Amygdala (tissue), 56 donors: ENCODE results near the gene TBC1D22A.

ENCODE experiments used
- DNase-seq, 56 donors: peaks; one replicate each; lab custom pipeline; 2025; lab: John Stamatoyannopoulos, UW

Gene TBC1D22A

DNA sequence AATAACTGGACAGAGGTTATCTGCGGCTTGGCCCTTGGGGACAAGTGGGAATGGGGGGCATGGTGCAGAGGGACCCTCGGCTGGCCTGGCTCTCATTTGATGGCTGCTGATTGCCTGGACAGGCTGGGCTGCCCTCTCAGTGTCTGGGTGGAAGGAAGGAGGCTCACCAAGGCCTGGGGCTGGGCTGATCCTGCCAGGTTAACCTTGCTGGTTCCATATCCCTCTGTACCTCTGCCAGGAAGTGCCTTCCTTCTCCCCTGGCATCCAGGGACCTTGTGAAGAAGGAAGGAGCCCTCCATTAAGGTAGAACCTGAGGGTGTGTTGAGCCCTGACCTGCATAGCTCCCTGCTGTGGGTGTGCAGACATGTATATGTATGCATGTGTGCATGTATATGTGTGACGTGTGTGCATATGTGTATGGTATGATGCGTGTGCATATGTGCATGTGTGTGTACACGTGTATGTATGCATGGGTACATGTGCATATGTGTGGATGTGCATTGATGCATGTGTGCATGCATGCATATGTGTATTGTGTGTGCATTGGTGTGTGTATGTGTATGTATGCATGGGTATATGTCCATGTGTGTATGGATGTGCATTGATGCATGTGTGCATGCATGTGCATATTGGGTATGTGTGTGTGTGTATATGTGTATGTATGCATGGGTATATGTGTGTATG lies 433.9 kb downstream of the TBC1D22A start:
- DNase-seq: no peak

DNA sequence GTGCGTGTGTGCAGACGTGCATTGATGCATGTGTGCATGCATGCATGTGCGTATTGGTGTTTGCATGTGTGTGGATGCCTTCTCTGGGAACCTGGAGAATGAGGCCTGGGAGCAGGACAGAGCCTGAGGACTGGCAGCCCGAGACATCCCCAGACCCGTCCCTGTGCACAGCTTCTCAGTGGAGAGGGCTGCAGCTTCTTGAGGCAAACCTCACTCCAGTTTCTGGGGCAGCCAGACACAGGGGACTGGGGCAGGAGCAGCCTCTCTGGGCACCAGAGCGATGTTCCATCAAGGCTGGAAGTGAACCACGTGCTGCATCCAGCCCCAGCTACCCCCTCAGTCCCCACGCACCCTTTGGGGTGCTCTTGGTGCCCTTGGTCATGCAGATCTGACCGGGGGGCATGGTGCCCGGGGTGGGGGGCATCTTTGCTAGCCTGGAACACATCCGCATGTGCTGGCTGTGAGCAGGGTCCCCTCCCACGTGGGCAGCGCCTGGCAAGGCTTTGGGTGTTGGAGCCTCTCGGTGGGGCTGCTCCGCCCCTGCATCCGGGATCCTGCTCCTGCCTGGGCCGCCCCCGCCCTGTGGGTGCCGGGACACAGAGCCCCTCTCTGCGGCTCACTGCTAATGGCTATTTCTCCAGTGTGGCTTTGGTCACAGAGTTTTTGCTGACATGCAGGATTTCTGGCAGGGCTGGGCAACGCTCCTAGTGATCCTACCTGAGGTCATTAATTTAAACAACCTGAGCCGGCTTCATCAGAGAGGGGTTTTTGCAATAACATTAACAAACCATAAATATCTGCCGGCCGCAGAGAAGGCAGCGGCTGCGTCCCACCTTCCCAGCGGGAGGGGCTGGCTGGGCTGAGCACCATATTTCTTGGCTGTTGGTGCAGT lies 434.7 kb downstream of the TBC1D22A start:
- DNase-seq: no peak

DNA sequence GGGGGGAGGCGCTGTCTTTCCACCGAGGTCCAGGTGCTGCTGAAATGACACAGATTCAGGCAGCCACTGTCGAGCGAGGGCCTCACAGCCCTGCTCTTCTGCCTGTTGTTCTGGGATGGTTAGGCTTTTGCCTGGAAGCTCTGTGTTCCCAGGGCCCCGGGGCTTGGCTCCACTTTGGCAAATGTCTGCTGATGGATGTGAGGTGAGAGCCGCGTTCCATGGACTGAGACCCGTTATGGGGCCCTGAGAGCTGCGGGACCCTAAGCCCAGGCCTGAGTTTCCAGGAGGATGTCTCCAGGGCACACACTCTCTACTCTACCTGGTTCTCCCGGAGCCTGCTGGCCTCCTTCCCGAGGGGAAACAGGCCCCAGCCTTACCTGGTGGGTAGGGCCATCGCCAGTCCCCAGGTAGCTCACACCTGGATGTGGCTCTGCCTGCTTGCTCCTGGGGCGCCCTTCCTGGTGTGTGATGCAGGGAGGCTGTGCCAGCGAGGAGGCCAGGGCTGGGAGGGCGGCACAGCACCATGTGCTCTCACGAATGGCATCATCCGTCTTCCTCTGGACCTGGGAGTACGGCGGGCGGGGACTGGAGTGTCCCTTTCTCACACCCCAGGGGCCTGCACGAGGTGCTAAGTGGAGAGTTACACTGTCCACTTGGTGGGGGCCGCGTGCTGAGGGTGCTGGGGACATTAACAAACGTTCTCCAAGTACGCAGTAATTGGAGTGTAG lies 435.5 kb downstream of the TBC1D22A start:
- no peak for DNase-seq

DNA sequence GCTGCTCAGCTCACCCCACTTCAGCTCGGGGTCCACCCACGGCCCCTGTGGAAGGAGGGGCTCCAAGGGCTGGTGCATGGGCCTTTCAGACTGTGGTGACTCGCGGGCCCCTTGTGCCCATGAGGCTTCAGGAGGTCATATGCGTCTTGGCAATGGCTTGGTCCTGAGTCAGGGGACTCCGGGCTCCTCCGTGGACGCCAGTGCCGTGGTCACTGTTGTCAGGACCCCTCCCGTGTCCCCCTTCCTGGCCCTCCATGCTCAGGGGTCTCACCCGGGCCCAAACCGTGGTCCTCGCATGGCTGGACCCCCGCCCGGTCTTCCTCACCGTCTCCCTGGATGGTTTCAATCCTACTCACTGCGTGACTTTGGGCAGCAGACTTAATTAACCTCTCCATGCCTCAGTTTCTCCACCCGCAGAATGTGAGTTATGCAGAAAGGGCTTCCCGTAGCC lies 436.4 kb downstream of the TBC1D22A start:
- no peak for DNase-seq

DNA sequence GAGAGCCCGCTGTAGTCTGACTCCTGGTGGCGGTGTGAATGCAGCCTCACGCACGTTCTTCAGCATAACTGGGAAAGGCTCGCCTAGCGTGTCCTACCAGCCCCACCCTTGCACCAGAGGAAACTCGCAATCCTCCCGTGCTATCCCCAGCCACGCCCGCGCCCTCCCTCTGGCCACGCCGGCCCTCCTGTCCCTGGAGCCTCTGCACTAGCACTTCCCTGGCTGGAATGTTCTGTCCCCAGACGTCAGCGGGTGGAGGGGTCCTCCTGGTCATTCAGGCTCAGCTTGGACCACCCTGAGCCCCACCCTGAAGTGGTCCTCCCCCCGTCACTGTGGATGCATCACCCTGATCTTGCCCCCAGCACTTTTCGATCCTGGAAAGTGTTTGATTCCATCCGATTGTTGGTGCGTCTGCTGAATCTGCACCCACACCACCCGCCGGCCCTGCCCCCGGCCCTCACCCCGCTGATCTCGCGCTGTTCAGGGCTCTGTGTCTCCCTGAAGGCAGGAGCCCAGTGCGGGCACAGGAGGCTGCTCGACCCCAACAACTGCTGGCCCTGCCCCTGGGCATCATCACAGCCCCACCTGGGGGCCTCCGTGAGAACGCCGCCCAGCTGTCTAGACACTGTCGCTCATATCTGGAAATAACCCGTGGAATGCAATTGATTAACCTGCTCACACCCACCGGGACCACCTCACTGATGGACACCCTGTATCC lies 437.0 kb downstream of the TBC1D22A start:
- DNase-seq: no peak

DNA sequence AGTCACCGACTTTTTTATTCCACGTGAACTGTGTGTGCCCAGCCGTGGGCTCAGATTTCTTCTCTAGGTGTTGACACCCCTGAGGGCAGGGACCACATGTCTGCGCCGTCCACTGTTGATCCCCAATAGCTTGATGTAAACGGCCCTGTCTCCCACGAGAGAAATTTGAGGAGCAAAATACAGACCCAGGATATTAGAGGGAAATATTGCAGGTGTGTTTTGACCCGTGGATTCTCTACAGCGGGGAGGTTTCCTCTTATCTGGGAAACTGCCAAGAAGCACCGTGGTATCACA lies 437.5 kb downstream of the TBC1D22A start:
- DNase-seq: no peak

DNA sequence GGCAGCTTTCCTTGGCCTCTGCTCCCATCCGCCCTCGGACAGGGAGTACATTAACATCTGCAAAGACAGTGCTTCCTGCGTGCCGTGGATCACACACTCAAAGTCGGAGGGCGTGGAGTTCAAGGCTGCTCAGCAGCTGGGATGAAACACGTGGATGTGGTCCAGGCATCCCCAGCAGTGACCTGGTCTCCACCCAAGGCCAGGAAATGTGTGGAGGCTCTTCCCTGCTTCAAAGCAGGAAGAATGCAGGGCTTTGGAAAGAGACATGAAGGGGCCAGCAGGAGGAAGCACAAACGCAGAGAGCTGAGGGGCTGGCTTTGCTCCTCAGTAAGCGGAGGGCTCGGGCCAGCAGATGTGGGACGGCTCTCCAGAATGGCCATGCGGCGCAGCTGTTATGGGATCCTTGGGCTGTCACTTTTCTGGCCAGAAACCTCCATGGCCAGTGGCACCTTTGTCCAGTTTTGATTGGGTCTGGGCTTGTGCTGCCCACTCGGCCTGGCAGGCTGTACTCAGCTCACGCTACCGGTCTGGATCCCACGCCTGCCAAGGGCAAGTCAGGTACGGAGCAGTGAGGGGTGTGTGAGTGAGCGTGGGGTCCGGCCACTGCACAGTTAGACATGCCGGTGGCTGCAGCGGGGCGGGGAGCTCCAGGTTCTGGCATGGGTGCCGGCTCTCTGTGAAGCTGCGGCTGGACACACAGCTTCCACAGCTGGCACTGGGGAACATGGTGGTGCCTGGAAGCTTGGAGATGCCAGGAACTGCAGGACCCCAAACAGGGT lies 438.0 kb downstream of the TBC1D22A start:
- no peak for DNase-seq

GRCh38 chr22:47201186-47201995 lies 438.9 kb downstream of the TBC1D22A start:
- DNase-seq: no peak

GRCh38 chr22:47201996-47202818 lies 439.8 kb downstream of the TBC1D22A start:
- no peak for DNase-seq

DNA sequence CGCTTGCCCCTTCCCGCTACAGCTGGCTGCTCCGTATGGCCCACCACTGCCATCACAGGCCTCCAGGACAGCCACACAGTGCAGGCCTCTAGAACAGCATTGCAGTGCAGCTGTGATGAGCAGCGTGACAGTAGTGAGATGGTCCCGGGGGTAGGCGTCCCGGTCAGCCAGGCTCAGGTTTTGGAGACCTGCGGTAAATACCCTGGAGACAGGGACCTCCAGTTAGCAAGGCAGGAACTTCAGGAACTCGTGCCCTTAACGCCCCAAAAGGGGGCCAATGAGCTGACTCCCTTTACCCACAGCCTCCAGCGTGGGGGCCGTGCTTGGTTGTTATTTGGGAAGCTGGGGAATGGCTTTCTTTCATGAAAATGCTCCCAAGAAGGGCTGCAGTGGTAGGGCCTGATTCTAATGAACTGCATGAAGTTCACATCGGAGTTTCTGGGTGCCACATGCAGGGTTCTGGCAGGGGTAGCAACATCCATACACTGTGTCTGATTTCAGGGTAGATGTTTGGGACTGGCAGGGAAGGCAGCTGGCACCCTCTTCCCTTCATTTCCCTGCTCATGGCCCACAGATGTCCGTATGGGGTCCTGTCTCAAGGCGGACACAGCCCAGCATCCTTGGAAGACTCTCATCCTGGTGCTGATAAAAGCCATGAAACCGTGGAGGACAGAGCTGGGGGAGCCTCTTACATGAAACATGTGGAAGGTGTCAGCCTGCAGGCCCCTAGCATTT lies 440.5 kb downstream of the TBC1D22A start:
- no peak for DNase-seq

DNA sequence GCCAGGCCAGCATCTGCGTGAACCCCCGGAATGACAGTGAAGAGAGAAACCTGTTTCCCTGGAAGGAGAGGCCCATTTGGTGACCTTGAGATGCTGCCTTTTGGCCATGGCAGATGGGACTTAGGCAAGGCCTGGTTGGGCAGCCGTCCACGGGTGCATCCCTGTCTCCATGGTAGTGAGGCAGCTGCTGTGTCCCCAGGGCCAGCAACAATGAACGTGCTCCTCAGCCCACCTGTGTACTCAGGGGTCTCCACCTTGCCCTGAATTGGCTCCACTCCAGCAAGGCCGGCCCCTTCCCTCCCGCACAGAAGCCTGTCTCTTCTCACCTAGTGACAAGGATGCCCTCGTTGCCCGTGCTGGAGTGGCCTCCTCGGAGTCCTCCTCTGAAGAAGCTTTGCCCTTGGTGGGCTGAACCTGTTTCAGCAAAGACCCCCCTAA lies 441.1 kb downstream of the TBC1D22A start:
- DNase-seq: no peak

GRCh38 chr22:47204002-47204979 lies 441.8 kb downstream of the TBC1D22A start:
- DNase-seq: no peak

GRCh38 chr22:47205081-47205491 lies 442.6 kb downstream of the TBC1D22A start:
- DNase-seq: no peak

GRCh38 chr22:47205554-47205953 lies 443.1 kb downstream of the TBC1D22A start:
- DNase-seq: no peak

- no peak for DNase-seq
Measured at GRCh38 chr22:47206164-47206563, 443.7 kb downstream of the TBC1D22A start.

DNA sequence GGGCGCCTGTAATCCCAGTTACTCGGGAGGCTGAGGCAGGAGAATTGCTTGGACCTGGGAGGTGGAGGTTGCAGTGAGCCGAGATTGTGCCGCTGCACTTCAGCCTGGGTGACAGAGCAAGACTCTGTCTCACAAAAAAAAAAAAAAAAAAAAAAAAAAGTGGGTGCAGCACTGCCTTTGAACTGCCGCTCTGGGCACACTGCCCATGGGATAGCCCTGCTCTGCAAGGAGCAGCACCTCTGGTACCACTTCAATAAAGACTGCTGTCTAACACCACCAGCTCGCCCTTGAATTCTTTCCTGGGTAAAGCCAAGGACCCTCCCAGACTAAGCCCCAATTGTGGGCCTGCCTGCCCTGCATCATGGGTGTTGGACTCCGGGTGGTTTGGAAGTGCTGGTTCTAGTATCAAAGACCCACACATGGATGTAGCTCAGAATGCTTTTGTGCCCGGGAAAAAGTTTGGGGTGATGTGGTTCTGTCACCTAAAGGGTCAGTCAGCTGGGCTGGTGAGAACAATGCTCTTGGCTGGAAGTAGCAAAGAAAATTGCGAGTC lies 444.3 kb downstream of the TBC1D22A start:
- DNase-seq: no peak
